ENCODE results near the gene MAGIX.
"Not testable (repeated sequence)": the region's sequence is repeated elsewhere in the genome, so short reads cannot be mapped to it uniquely, and the experiment has no call there.

MAGIX gene

GRCh38 chrX:49133759-49134158 is 28.8 kb upstream of the MAGIX start:
- no peaks in the 10 kb centered on the region for H3K4me1 ChIP-seq (ENCODE audit: insufficient read depth, insufficient read length)
- no peak overlapping the region for H3K9ac ChIP-seq (ENCODE audit: insufficient read length, low read depth)
- TF ChIP-seq SUZ12 (IDR thresholded peaks at IDR 0.05; ENCODE audit: extremely low read depth, insufficient read depth, insufficient read length) (no peak), YY1 (IDR thresholded peaks at IDR 0.05; ENCODE audit: insufficient read depth, insufficient read length) (no peak), ZNF274 (IDR thresholded peaks at IDR 0.05; ENCODE audit: low read depth, low read length) (no peak)
- H3K9me3 ChIP-seq (ENCODE audit: insufficient read depth, low read length) = peaks cover under 1% of the 10 kb centered on the region
- no peak overlapping the region for H3K4me3 ChIP-seq (ENCODE audit: insufficient read length, low read depth)
- H3K27me3 ChIP-seq (ENCODE audit: insufficient read depth, insufficient read length) = no peaks in the 10 kb centered on the region
- DNase-seq (ENCODE audit: low read depth, low spot score) = no peak
- no peaks in the 10 kb centered on the region for H3K36me3 ChIP-seq (ENCODE audit: insufficient read depth, insufficient read length, low read length)

GRCh38 chrX:49137492-49137891 is 25.1 kb upstream of the MAGIX start:
- no peaks in the 10 kb centered on the region for H3K4me1 ChIP-seq (ENCODE audit: insufficient read depth, insufficient read length)
- no peaks in the 10 kb centered on the region for H3K36me3 ChIP-seq (ENCODE audit: insufficient read depth, insufficient read length, low read length)
- DNase-seq (ENCODE audit: low read depth, low spot score) = no peak
- no peak overlapping the region for H3K4me3 ChIP-seq (ENCODE audit: insufficient read length, low read depth)
- TF ChIP-seq SUZ12 (IDR thresholded peaks at IDR 0.05; ENCODE audit: extremely low read depth, insufficient read depth, insufficient read length) (no peak), YY1 (IDR thresholded peaks at IDR 0.05; ENCODE audit: insufficient read depth, insufficient read length) (no peak), ZNF274 (IDR thresholded peaks at IDR 0.05; ENCODE audit: low read depth, low read length) (no peak)
- H3K27me3 ChIP-seq (ENCODE audit: insufficient read depth, insufficient read length) = no peaks in the 10 kb centered on the region
- H3K9ac ChIP-seq (ENCODE audit: insufficient read length, low read depth) = no peak overlapping the region
- peaks cover 21% of the 10 kb centered on the region for H3K9me3 ChIP-seq (ENCODE audit: insufficient read depth, low read length)

- Histone ChIP-seq H3K4me3 (ENCODE audit: insufficient read length, low read depth) (no peak overlapping the region), H3K27me3 (ENCODE audit: insufficient read depth, insufficient read length) (no peaks in the 10 kb centered on the region), H3K4me1 (ENCODE audit: insufficient read depth, insufficient read length) (no peaks in the 10 kb centered on the region), H3K9me3 (ENCODE audit: insufficient read depth, low read length) (peaks cover 21% of the 10 kb centered on the region), H3K36me3 (ENCODE audit: insufficient read depth, insufficient read length, low read length) (no peaks in the 10 kb centered on the region), H3K9ac (ENCODE audit: insufficient read length, low read depth) (no peak overlapping the region)
- DNase-seq (ENCODE audit: low read depth, low spot score) = no peak
- TF ChIP-seq YY1 (IDR thresholded peaks at IDR 0.05; ENCODE audit: insufficient read depth, insufficient read length) = no peak
Observed at GRCh38 chrX:49139713-49140112, 22.8 kb upstream of the MAGIX start.

GRCh38 chrX:49142264-49142663 is 20.3 kb upstream of the MAGIX start:
- not testable (repeated sequence) for H3K27me3 ChIP-seq (ENCODE audit: insufficient read depth, insufficient read length)
- peaks cover 21% of the 10 kb centered on the region for H3K9me3 ChIP-seq (ENCODE audit: insufficient read depth, low read length)

GRCh38 chrX:49143154-49143553 is 19.4 kb upstream of the MAGIX start:
- not testable (repeated sequence) for H3K27me3 ChIP-seq (ENCODE audit: insufficient read depth, insufficient read length); DNase-seq (ENCODE audit: low read depth, low spot score); H3K36me3 ChIP-seq (ENCODE audit: insufficient read depth, insufficient read length, low read length); H3K9ac ChIP-seq (ENCODE audit: insufficient read length, low read depth); H3K4me3 ChIP-seq (ENCODE audit: insufficient read length, low read depth); H3K4me1 ChIP-seq (ENCODE audit: insufficient read depth, insufficient read length)
- peaks cover 21% of the 10 kb centered on the region for H3K9me3 ChIP-seq (ENCODE audit: insufficient read depth, low read length)

More at GRCh38 chrX:49142264-49142663, 20.3 kb upstream of the MAGIX start:
- not testable (repeated sequence) for H3K36me3 ChIP-seq (ENCODE audit: insufficient read depth, insufficient read length, low read length); H3K4me3 ChIP-seq (ENCODE audit: insufficient read length, low read depth); DNase-seq (ENCODE audit: low read depth, low spot score); H3K9ac ChIP-seq (ENCODE audit: insufficient read length, low read depth); H3K4me1 ChIP-seq (ENCODE audit: insufficient read depth, insufficient read length)

GRCh38 chrX:49147282-49147681 is 15.3 kb upstream of the MAGIX start:
- Histone ChIP-seq H3K9me3 (ENCODE audit: insufficient read depth, low read length) (no peaks in the 10 kb centered on the region), H3K4me1 (ENCODE audit: insufficient read depth, insufficient read length) (no peaks in the 10 kb centered on the region), H3K9ac (ENCODE audit: insufficient read length, low read depth) (no peak overlapping the region), H3K27me3 (ENCODE audit: insufficient read depth, insufficient read length) (no peaks in the 10 kb centered on the region), H3K4me3 (ENCODE audit: insufficient read length, low read depth) (no peak overlapping the region), H3K36me3 (ENCODE audit: insufficient read depth, insufficient read length, low read length) (no peaks in the 10 kb centered on the region)
- DNase-seq (ENCODE audit: low read depth, low spot score) = no peak
- TF ChIP-seq SUZ12 (IDR thresholded peaks at IDR 0.05; ENCODE audit: extremely low read depth, insufficient read depth, insufficient read length) = no peak
- TF ChIP-seq ZNF274 (IDR thresholded peaks at IDR 0.05; ENCODE audit: low read depth, low read length) = no peak
- no peak for TF ChIP-seq YY1 (IDR thresholded peaks at IDR 0.05; ENCODE audit: insufficient read depth, insufficient read length)

- no peak for TF ChIP-seq YY1 (IDR thresholded peaks at IDR 0.05; ENCODE audit: insufficient read depth, insufficient read length)
- no peak for TF ChIP-seq SUZ12 (IDR thresholded peaks at IDR 0.05; ENCODE audit: extremely low read depth, insufficient read depth, insufficient read length)
- no peak for DNase-seq (ENCODE audit: low read depth, low spot score)
- H3K9ac ChIP-seq (ENCODE audit: insufficient read length, low read depth) = no peak overlapping the region
Observed at GRCh38 chrX:49147936-49148335, 14.6 kb upstream of the MAGIX start.

GRCh38 chrX:49148390-49149100 is 14.0 kb upstream of the MAGIX start:
- H3K4me3 ChIP-seq (ENCODE audit: insufficient read length, low read depth); DNase-seq (ENCODE audit: low read depth, low spot score); H3K9me3 ChIP-seq (ENCODE audit: insufficient read depth, low read length); H3K4me1 ChIP-seq (ENCODE audit: insufficient read depth, insufficient read length); H3K36me3 ChIP-seq (ENCODE audit: insufficient read depth, insufficient read length, low read length); H3K27me3 ChIP-seq (ENCODE audit: insufficient read depth, insufficient read length); H3K9ac ChIP-seq (ENCODE audit: insufficient read length, low read depth): not testable (repeated sequence)

More at GRCh38 chrX:49147936-49148335, 14.6 kb upstream of the MAGIX start:
- H3K9me3 ChIP-seq (ENCODE audit: insufficient read depth, low read length) = no peaks in the 10 kb centered on the region
- no peaks in the 10 kb centered on the region for H3K27me3 ChIP-seq (ENCODE audit: insufficient read depth, insufficient read length)
- no peaks in the 10 kb centered on the region for H3K4me1 ChIP-seq (ENCODE audit: insufficient read depth, insufficient read length)
- H3K36me3 ChIP-seq (ENCODE audit: insufficient read depth, insufficient read length, low read length) = no peaks in the 10 kb centered on the region
- no peak overlapping the region for H3K4me3 ChIP-seq (ENCODE audit: insufficient read length, low read depth)

- not testable (repeated sequence) for DNase-seq (ENCODE audit: low read depth, low spot score); H3K36me3 ChIP-seq (ENCODE audit: insufficient read depth, insufficient read length, low read length); H3K4me1 ChIP-seq (ENCODE audit: insufficient read depth, insufficient read length); H3K27me3 ChIP-seq (ENCODE audit: insufficient read depth, insufficient read length); H3K9me3 ChIP-seq (ENCODE audit: insufficient read depth, low read length); H3K9ac ChIP-seq (ENCODE audit: insufficient read length, low read depth); H3K4me3 ChIP-seq (ENCODE audit: insufficient read length, low read depth)
Observed at GRCh38 chrX:49149291-49149690, 13.3 kb upstream of the MAGIX start.
